Natural killer cell (primary cell): ENCODE measurements around the gene PRSS36. TPM values are rescaled to one million over a fixed set of nuclear protein-coding genes. Genes with fewer than 3 reads are reported as not detected.

Experiments used
- ATAC-seq, 3 donors: fragments of 150-1000 bp in 2 of 3; fragments of 200-7000 bp in 1 of 3; cut with Tn5 transposase; 1 replicate in 1 of 3; 2 replicates in 2 of 3; pipeline ENCODE4 v1.10.0; 2021; ENCODE audit warnings: mild to moderate bottlenecking in 2 of 3, moderate library complexity in 2 of 3
- DNase-seq, 2 donors: peaks; one replicate each; pipeline versions ENCODE4 v3.0.0 to v3.0.0-alpha.2; 2013 to 2021; ENCODE audit warnings: mixed read lengths in 1 of 2
- H3K27ac ChIP-seq: one replicate; pipeline ENCODE4 v1.5.1; 2013; ENCODE audit warnings: mild to moderate bottlenecking, low read length
- H3K27me3 ChIP-seq: one replicate; pipeline ENCODE4 v1.6.1; 2013; ENCODE audit warnings: low read length; ENCODE audit not compliant: control insufficient read depth, insufficient read depth
- H3K36me3 ChIP-seq: one replicate; pipeline ENCODE4 v1.6.1; 2013; ENCODE audit warnings: low read length; ENCODE audit not compliant: control insufficient read depth, insufficient read depth
- H3K4me1 ChIP-seq: one replicate; pipeline ENCODE4 v1.6.1; 2013; ENCODE audit warnings: low read length; ENCODE audit not compliant: control insufficient read depth, insufficient read depth
- H3K4me3 ChIP-seq: one replicate; pipeline ENCODE4 v1.5.1; 2013; ENCODE audit warnings: low read length
- H3K9me3 ChIP-seq: one replicate; pipeline ENCODE4 v1.6.1; 2013; ENCODE audit warnings: low read length; ENCODE audit not compliant: control insufficient read depth, insufficient read depth
- H3K27ac Mint-ChIP-seq, 2 donors: one replicate each; pipeline ENCODE4 v1.8.0; 2022; ENCODE audit warnings: mild to moderate bottlenecking in 2 of 2, mixed read lengths in 2 of 2, moderate library complexity in 1 of 2
- H3K27me3 Mint-ChIP-seq, 2 donors: one replicate each; pipeline ENCODE4 v1.8.0; 2022; ENCODE audit warnings: low read depth in 2 of 2, mixed read lengths in 2 of 2
- H3K36me3 Mint-ChIP-seq: one replicate; pipeline ENCODE4 v1.8.0; 2022; ENCODE audit warnings: mixed read lengths
- H3K4me1 Mint-ChIP-seq, 2 donors: one replicate each; pipeline ENCODE4 v1.8.0; 2022; ENCODE audit warnings: mixed read lengths in 2 of 2
- H3K4me3 Mint-ChIP-seq: one replicate; pipeline ENCODE4 v1.8.0; 2022; ENCODE audit warnings: mild to moderate bottlenecking, moderate library complexity, mixed read lengths
- H3K9me3 Mint-ChIP-seq, 2 donors: one replicate each; pipeline ENCODE4 v1.8.0; 2022; ENCODE audit warnings: mixed read lengths in 2 of 2
- CTCF ChIP-seq: fragments of 200-600 bp; IDR thresholded peaks from one replicate; pipeline ENCODE4 v1.8.0; 2022; ENCODE audit warnings: antibody characterized with exemption
- WGBS: methylation state at CpG from one replicate; pipeline ENCODE4 v1.1.7; 2013; ENCODE audit warnings: missing lambda C conversion rate; ENCODE audit not compliant: insufficient coverage; 5-methylcytosine and 5-hydroxymethylcytosine counted together
- intact Hi-C: fragments of 100-400 bp; cut with micrococcal nuclease; formaldehyde crosslinking; loops from one replicate; pipeline ENCODE4 v1.14.2; 2022
- total RNA-seq, 4 donors: library from RNA; stranded (reverse); fragments of 120-200 nt in 1 of 4; gene quantifications; one replicate each; pipeline versions ENCODE4 v1.2.3 to v1.2.4, GENCODE V29; 2013 to 2022

The PRSS36 gene
- total RNA-seq, 3 donors from 2014 or later (not counting 1 experiment from before 2014, with no cell fraction given) = 2.1 to 3.5 (median 2.3) TPM

GRCh38 chr16:31099860-31100638 lies 49.8 kb downstream of the PRSS36 start:
- H3K27me3 Mint-ChIP-seq = no peaks in the 10 kb centered on the region
- H3K27ac ChIP-seq = no peak overlapping the region
- TF ChIP-seq CTCF = no peak
- no peaks in the 10 kb centered on the region for H3K9me3 ChIP-seq
- 87% methylated on average over 4 of the region's 4 CpGs for WGBS
- H3K4me3 Mint-ChIP-seq = no peak overlapping the region
- no peak overlapping the region for H3K4me3 ChIP-seq
- no peaks in the 10 kb centered on the region for H3K36me3 Mint-ChIP-seq
- no peaks in the 10 kb centered on the region for H3K27me3 ChIP-seq
- ATAC-seq (no peak), DNase-seq (no peak)
- H3K4me1 ChIP-seq = peaks cover 11% of the 10 kb centered on the region
- no peaks in the 10 kb centered on the region for H3K9me3 Mint-ChIP-seq
- no peak overlapping the region for H3K27ac Mint-ChIP-seq
- intact Hi-C loops = no loop called here
- H3K36me3 ChIP-seq = no peaks in the 10 kb centered on the region
- H3K4me1 Mint-ChIP-seq = peaks cover 10% of the 10 kb centered on the region in 2 donors

- Mint-ChIP-seq H3K27me3 (no peaks in the 10 kb centered on the region), H3K27ac (peak within 1 kb of the TSS; percentile 84 to 90), H3K9me3 (no peaks in the 10 kb centered on the region), H3K4me1 (peaks cover 22 to 24% of the 10 kb centered on the region in 2 donors), H3K36me3 (no peaks in the 10 kb centered on the region), H3K4me3 (peak within 1 kb of the TSS; percentile 87)
- Histone ChIP-seq H3K27ac (peak within 1 kb of the TSS; percentile 67), H3K4me1 (peaks cover 26% of the 10 kb centered on the region), H3K36me3 (peaks cover 10% of the 10 kb centered on the region), H3K4me3 (peak within 1 kb of the TSS; percentile 87), H3K9me3 (no peaks in the 10 kb centered on the region), H3K27me3 (no peaks in the 10 kb centered on the region)
- TF ChIP-seq CTCF = no peak
- ATAC-seq (peak; percentile 78 to 89 (median 82)), DNase-seq (peak; percentile 69 to 93)
- intact Hi-C loops = loop anchor here (1.0 to 5.0 kb wide), 3 partner anchors 20 to 109 kb away; partner anchors contain the start of genes HSD3B7, STX4, ZNF646 and ZNF668
- under 1% methylated on average over 69 of the region's 69 CpGs for WGBS
Measured at GRCh38 chr16:31094424-31095120, 55.3 kb downstream of the PRSS36 start, which contains the start of gene VKORC1. TSS of gene VKORC1 (minus strand) at chr16:31094797. CDS start at chr16:31094729, 68 bp downstream.

- Mint-ChIP-seq H3K27ac (peak overlapping the region; percentile 84 to 90), H3K27me3 (no peaks in the 10 kb centered on the region), H3K4me1 (peaks cover 22 to 24% of the 10 kb centered on the region in 2 donors), H3K4me3 (peak overlapping the region; percentile 87), H3K36me3 (no peaks in the 10 kb centered on the region), H3K9me3 (no peaks in the 10 kb centered on the region)
- intact Hi-C loops = loop anchor here (5.0 kb wide), 1 partner anchor 62 kb away; the partner anchor contains the start of gene STX4
- no peak for DNase-seq
- Histone ChIP-seq H3K27ac (no peak overlapping the region), H3K9me3 (no peaks in the 10 kb centered on the region), H3K36me3 (peaks cover 12% of the 10 kb centered on the region), H3K4me1 (peaks cover 26% of the 10 kb centered on the region), H3K27me3 (no peaks in the 10 kb centered on the region), H3K4me3 (peak overlapping the region; percentile 87)
- TF ChIP-seq CTCF = no peak
- peak in 2 of 3 donors; percentile 2 to 4 for ATAC-seq
- 3% methylated on average over 20 of the region's 20 CpGs for WGBS
Measured at GRCh38 chr16:31094088-31094423, 55.8 kb downstream of the PRSS36 start.
